NCI-H1092 treated with DMSO at 0.1 percent for 48 hours (cell line): ENCODE measurements around the gene FBXO42.
"Not testable (repeated sequence)": the region's sequence is repeated elsewhere in the genome, so short reads cannot be mapped to it uniquely, and the experiment has no call there.

Experiments
- DNase-seq: peaks from one replicate; lab custom pipeline; 2025; lab: John Stamatoyannopoulos, UW

The FBXO42 gene

DNA sequence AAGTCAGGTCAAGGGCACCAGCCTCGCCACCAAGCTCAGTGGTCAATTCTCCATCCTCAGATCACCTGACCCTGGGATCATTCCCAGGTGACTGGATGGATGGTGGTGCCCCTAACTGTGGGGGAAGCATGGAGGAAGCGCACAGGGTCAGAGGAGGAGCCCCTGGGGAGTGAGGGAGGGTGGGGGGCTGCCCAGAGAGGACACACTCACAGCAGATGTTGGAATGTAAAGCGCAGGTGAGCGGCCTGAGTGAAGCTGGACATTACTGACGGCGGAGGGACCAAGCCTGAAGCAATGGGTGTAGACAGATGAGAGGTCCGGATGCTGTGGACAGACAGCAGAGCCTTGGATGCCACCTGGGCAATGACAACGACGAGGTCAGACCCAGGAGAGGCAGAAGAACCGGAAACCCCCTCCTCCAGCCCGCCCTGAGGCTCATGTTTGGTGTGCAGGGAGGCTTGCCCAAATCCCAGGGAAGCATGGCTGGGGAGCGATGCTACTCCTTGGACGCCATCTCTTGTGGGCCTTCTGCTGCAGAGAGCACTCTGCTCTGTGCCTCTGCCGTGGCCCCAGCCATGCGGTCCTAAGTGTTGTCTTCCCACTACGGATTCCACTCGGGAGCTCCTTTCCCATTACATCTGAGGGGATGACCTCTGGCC, 109.6 kb downstream of the FBXO42 start:
- DNase-seq, result no peak

DNA sequence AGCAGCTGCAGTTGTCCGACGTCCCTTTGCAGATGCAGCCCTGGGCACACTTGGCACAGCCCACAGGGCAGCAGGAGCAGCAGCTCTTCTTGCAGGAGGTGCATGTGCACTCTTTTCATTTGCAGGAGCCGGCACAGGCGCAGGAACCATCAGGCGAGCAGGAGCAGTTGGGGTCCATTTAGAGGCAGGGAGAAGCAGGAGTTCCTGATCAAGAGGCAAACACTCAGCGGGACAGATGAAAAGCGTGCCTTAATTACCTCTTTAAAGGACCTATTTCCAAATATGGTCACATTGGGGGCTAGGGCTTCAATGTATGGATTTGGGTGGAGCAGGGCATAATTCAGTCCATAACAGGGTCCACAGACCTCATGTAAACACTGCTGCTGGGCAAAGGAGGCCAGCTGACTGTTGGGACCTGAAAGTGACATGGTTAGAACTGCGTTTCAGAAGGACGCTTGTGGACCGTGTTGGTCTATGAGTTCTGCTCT, 111.0 kb downstream of the FBXO42 start:
- DNase-seq, result peak; percentile 43

DNA sequence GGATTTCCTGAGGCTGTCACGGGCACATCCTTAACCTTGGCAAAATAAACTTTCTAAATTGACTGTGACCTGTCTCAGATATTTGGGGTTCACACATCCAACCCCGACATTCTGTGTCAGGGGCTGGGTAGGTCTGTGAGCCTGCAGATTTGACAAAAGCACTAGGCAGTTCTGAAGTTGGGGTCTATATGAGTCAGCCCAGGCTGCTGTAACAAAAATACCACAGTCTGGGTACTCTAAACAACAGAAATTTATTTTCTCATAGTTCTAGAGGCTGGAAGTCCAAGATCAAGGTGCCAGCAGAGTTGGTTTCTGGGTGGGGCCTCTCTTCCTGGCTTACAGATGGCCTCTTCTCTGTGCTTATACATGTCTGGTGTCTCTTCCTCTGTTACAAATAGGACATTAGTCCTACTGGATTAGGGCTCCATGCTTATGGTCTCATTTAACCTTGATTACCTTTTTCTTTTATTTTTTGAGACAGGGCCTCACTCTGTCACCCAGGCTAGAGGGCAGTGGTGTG, 112.2 kb downstream of the FBXO42 start:
- DNase-seq, result no peak

DNA sequence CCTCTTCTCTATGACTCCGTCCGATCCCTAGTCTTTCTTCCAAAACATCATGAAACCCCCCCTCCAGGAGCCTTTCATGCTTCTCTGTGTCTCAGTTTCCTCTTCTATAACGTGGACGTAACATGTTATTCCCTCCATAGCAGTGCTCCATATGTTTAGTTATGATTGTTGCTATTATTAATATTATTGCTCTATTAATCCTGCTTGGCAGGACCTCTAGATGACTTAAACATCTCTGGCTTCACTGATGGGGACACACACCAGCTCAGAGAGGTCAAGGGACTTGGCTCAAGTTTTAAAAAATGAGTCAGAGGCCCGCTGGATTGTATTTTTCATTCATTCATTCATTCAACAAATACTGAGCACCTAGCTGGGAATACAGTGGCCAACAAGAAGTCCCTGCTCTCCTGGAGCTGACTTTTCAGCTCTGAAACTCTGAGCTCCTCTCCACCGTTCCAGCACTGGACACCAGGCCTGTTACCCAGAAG, 114.9 kb downstream of the FBXO42 start:
- DNase-seq, result no peak

DNA sequence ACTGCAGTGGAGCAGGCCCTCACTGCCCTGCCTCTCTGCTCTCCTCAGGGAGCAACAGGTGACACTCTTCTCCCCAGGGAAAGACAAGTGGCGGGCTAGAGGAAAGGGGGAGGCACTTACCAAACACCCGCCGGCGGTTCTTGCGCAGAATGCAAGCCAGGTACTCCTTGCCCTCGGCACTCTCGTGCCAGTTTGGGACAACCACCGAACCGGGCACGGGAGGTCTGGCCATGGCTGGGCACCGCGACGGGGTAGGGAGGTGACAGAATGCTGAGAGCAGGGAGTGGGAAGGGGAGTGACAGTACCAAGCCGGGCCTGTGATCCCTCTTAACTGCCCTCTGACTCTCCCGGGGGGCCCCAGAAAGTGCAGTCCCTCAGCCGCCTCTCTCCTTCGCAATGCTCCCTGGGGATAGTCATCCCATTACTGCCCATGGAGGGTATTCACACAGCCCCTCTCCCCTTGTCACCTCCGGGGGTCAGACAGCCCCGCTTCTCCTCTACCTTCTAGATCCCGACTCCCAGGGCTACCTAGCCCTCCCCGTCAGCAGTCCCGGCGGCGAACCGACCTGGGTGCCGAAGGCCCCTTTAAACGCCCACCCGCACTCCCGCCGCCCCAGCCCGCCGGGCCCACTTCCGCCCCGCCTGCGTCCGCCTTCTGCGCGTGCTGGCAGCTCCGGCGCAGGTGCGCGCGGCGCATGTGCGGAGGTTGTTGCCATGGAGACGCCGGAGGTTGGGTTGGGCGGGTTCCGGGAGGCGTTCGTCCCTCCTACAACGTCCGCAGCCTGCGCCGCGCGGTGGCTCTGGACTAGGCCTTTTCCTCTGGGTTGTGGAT, 115.6 kb downstream of the FBXO42 start, which contains the start of gene CPLANE2:
Gene CPLANE2 (minus strand): TSS at position 673 of the 832 bp plus-strand sequence. CDS start 441 bp downstream, at position 232.
- DNase-seq, result peak; percentile 96

DNA sequence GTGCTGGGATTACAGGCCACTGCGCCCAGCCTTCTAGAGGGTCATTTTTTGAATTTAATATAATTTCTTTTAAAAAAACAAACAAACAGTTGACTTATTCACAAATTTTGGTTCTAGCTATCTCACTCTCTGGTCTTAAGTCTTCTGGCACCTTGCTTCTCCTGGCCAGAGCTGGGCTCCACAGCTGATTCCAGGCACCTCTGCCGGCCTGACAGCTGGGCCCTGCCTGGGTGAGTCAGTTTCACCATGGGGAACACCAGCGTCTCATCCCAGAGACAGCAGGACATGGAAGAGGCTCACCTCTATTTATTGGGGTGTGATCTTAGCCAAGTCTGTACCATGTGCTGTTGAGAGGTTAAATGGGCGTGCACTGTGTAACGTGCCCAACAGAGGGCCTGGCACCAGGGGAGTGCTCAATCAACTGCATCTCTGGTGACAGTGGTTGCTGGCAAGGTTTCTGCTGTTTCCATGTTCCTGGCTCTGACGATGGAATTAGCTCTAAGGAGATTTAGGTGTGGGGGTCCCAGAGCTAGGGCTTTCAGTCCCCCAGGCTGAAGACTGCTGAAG, 116.3 kb downstream of the FBXO42 start:
- DNase-seq, result peak; percentile 91

DNA sequence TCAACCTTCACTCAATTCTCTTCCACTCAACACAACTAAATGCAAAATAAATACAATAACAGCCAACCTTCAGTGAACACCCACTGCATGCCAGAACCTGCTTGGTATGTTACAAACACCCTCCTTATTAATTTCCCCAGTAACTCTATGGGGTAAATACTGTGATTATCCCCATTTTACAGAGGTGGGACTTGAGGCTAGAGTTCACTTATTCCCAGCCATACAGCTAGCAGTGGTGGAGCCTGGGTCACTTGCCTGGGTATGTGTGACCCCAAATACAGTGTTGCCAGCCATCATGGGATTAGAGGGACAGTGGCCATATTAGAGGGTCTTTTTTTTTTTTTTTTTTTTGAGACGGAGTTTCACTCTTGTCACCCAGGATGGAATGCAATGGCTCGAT, 116.9 kb downstream of the FBXO42 start:
- DNase-seq, result no peak

DNA sequence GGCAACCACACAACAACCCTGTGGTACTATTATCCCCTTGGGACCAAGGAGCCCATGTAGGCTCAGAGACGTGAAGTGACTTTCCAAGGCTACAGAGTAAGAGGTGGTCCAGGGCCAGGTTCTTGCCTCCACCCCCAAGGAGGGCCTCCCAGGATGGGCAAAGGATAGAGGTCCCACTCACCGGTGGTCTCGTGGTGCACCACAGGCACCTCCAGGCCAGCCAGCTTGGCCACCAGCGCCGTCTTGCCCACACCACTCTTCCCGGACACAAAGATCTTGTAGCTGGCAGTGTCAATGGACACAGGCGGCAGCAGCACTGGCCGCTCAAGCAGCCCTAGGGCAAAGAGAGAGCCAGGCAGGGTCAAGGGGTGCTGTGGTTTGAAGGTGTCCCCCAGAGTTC, 118.8 kb downstream of the FBXO42 start:
- DNase-seq, result no peak

DNA sequence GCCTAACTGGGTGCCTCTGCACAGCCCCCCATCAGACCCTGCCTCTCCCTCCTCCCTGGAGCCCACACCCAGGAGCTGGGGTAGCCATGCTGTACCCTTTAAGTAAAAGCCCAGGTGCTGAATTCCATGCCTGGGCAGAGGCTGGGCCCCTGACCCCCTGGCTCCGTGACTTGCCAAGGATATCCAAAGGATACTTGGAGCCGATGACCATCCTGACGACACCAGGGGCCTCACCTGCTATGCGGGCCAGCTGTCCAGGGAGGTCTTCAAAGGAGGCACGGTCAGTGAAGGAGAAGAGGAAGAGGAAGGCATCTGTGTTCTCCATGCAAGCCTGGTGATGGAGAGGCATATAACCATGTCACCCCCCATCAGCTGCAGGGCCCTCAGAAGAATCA, 120.0 kb downstream of the FBXO42 start:
- DNase-seq, result no peak

DNA sequence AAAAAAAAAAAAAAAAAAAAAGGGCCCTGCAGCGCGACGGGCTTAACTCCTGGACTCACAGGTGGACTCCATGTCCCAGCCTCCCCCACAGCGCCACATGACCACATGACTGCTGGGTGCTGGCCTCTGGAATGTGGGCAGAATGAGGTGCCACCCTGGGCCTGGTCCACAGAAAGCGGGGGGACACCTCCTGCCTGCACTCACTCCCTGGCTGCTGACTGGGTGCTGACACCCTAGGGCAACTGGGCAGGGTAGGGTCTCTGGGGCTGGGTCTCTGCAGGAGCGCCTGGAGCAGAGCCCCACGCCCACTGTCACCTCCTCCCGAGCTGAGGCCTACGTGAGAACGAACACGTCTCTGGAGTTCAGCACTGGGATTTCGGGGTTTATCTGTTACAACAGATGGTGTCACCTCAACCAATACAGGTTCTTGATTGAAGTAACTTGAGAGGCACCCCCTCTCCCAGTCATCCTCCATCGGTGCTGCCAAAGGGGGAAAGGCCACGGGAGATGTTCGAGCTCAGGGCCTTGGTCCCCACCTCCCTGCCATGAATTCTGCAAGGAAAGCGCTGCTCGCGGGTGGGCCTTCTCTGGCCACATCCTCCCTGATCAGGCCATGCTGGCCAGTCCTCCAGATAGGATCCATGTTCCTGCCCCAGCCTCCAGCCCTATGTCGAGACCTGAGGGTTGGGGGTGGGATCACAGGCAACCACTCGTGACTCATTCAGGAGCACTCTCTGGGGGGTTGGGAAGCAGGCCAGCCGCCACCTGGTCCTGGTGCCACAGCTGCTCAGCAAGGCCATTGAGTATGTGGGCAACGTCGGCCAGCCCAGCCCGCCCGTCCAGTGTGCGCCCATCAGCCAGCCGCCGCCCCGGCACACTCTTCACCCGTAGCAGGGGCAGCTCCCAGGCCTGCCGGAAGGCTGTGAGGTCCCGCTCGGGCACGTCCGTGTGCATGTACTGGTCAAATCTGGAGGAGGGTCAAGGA, 120.7 kb downstream of the FBXO42 start:
- no peak for DNase-seq

DNA sequence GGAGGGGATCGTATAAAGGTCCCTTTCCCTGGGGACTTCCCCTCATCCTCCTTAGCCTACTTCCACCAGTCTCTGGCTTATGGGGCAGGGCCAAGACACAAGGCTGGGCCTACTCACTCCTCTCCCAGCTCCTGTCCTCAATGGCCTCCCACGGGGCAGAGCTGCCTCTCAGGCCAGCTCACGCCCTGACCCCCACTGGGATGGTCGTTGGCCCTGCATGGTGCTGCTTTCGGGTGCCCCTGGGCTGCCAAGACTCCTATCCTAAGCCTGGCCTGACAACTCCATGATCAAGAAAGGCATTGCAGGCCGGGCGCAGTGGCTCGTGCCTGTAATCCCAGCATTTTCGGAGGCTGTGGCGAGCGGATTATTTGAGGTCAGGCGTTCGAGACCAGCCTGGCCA, 121.5 kb downstream of the FBXO42 start:
- DNase-seq, result no peak

DNA sequence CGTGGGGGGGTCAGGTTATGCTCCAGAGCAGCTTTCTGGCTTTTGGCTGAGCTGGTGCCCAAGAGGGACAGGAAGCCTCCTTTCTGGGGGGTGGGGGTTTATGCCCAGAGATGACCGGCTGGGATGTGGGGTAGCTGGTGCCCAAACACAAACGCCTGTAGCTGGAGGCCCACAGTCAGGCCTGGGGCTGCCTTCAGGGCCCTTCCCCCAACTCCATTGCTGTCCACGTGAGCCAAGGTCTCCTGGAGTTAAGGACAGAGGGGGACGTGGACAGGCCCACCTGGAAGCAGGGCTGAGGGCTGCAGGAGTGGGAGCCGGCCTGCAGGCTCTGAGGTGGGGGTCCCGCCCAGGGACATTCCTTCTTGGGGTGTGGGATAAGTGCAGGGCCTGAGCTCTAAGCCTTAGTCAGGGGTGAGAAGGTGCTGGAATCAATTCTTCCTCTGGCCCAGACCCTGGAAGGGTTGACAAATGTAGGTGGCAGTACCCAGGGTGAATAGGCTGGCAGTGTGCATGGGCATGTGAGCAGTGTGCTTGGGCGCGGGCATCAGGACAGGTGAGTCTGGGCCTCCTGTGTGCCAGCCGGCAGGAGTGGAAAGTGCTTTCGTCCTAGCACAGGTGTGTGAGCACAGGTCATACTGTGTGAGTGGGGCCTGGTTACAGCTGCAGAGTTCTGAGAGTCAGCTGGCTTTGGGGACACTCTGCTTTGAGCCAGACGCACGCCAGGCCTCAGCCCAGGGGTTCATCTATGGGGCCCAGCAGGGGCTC, 122.1 kb downstream of the FBXO42 start:
- DNase-seq, result no peak

DNA sequence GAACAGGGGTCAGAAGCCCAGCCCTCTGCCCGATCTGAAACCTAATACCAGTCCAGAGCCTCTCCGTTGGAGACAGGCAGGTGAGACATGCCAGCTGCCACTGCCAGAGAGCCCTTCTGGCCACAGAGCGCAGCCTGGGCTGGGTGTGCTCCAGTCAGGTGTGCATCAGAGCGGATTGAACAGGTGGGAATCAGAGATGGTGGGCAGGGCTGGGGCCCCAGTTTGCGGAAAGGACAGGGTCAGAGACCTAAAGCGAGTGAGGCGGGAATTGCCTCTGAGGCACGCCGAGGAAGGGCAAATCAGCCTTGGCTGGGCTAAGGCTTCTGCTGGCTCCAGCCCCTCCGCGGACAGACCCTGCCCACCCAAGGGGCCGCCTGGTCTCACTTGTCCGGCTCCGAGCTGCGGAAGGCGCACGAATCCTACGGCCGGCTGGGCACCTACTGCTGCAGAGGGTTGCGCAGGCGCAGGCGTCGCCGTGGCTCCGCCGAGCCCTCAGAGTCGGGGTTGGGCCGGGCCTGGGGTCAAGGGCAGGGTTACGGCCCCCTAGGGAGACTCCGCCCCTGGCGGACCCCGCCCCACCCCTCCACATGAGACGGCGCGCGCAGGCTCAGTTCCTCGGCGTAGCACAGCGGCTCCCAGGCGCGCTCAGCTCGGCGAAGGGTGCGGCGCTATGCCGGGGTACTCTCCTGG, 125.6 kb downstream of the FBXO42 start:
- DNase-seq, result no peak

DNA sequence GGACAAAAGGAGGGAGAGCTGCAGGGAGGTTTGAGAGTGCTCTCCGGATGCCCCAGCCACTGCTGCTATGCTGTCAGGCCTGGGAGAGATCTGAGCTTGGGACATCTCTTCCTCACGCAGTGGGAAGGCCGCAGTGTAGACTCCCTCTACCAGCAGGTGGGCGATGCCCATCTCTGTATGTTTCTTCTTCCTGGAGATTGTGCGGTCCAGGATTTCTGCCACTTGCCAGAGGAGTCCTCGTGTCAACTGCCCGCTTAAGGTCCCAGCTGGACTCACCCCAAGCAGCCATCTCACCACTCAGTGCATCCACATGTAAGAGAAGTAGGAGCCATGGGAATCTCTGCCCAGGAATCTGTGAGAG, 126.2 kb downstream of the FBXO42 start:
- DNase-seq, result no peak

DNA sequence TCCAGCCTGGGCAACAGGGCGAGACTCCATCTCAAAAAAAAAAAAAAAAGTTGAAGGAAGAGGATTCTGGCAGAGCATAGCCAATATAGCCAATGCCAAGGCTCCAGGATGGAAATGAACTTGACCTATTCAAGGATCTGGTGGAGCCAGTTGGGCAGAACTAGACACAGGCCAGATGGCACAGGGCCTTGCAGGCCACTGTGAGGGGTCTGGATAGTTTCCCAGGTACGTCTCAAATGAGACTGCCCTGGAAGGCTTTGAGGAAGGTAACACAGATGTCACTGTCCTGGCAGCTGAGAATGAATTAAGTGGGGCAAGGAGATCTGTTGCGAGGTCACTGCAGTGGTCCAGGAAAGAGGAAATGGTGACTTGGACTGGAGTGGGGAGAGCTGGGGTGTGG, 127.8 kb downstream of the FBXO42 start:
- DNase-seq, result no peak

DNA sequence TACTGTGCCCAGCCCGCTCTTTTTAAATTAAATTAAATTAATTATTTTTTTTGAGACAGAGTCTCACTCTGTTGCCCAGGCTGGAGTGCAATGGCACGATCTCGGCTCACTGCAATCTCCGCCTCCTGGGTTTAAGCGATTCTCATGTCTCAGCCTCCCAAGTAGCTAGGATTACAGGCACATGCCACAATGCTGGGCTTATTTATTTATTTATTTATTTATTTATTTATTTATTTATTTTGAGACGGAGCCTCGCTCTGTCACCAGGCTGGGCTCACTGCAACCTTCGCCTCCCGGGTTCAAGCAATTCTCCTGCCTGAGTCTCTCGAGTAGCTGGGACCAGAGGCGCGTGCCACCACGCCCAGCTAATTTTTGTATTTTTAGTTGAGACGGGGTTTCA, 129.6 kb downstream of the FBXO42 start:
- DNase-seq, result not testable (repeated sequence)

DNA sequence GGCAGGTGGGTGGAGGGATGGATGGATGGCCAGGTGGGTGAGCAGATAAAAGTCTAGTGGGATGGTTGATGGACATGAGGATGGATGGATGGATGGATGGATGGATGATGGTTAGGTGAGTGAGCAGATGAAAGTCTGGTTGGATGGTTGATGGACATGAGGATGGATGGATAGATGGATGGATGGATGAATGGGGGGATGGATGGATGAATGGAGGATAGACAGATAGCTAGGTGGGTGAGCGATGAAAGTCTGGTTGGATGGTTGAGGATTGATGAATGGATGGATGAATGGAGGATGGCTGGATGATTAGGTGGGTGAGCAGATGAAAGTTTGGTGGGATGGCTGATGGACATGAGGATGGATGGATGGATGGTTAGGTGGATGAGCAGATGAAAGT, 130.8 kb downstream of the FBXO42 start:
- DNase-seq, result no peak

DNA sequence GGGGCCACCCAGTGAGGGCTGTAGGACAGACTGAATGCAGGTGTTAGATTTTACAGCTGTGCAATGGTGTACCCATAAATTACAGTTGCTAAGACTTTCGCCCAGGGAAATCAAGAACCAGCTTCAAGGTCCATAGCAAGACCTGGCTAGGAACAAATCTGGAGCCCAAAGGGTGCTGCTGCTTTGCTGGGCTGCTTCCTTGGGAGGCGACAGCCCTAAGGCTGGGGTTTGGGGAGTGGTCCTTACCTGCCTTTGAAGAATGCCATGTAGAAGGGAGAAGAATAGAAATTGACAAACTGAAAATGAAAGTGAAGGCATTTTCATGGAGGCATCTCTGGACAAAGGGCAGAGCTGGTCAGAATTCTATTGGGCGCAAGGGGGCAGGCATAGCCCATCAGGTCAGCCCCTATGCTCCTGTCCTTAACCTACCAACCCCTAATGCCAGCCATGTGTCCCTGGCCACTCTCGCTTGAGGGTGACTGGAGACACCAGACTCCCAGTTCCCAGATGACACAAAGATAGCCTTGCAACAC, 132.2 kb downstream of the FBXO42 start:
- DNase-seq, result no peak

DNA sequence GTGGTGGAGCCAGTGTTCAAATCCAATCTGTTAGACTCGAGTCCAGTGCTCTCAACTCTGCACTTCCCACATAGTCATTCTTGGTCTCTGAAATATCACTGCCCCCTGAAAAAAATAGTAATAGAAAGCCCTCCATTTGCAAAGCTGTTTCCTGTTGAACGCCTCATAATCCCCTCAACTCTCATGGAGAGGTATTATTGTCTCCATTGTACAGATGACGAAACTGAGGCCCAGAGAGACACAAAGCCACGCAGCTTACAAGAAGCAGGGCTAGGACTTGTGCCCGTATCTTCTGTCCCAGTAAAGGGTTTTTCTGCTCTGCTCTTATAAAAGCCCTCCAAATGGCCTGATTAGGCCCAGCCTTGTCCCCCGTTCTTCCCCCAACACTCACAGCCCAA, 133.6 kb downstream of the FBXO42 start:
- no peak for DNase-seq
